Esophagus squamous epithelium (tissue), 4 donors: ENCODE data around the gene RFX8.

ENCODE experiments used
- POLR2A ChIP-seq, 4 donors: fragments of 450-650 bp; IDR thresholded peaks; one replicate each; pipeline ENCODE4 v1.6.1; 2017; ENCODE audit warnings: antibody characterized with exemption in 4 of 4, mild to moderate bottlenecking in 4 of 4, moderate library complexity in 3 of 4
- TF ChIP-seq, protein P1 (sequence below), 6 experiments: fragments of 450-650 bp in 4 of 6; fragments of 200-600 bp in 2 of 6; sonication (generic) in 2 of 6; IDR thresholded peaks; one replicate each; pipeline ENCODE4 v1.5.1; 2016 to 2019; ENCODE audit warnings: antibody characterized with exemption in 6 of 6, mild to moderate bottlenecking in 4 of 6, moderate library complexity in 4 of 6

DNA sequence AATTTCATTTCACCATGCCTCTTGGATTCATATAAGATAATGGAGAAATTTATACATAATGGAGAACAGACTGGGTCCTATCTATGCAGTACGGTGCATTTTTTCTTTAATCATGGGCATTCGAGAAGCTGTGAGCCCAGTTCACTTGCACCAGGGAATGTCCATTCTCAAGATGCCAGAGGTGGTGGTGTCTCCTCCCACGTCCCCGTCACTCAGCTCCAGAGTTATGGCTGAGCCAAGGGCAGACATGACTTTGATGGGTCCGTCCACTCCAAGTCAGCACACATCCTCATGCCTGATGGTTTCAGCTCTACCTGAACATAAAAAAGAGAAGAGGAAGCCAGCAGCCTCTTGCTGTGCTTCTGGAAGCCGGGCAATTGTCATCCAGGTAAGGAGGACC lies 45.5 kb downstream of the RFX8 start:
- TF ChIP-seq, protein P1, sequence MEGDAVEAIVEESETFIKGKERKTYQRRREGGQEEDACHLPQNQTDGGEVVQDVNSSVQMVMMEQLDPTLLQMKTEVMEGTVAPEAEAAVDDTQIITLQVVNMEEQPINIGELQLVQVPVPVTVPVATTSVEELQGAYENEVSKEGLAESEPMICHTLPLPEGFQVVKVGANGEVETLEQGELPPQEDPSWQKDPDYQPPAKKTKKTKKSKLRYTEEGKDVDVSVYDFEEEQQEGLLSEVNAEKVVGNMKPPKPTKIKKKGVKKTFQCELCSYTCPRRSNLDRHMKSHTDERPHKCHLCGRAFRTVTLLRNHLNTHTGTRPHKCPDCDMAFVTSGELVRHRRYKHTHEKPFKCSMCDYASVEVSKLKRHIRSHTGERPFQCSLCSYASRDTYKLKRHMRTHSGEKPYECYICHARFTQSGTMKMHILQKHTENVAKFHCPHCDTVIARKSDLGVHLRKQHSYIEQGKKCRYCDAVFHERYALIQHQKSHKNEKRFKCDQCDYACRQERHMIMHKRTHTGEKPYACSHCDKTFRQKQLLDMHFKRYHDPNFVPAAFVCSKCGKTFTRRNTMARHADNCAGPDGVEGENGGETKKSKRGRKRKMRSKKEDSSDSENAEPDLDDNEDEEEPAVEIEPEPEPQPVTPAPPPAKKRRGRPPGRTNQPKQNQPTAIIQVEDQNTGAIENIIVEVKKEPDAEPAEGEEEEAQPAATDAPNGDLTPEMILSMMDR (IDR thresholded peaks at IDR 0.05) = no peak
- TF ChIP-seq POLR2A (IDR thresholded peaks at IDR 0.05) = no peak
